GM12874 (cell line): ENCODE measurements around the gene CCDC24.

Experiments used
- TF ChIP-seq, protein P1 (sequence below): IDR thresholded peaks from 2 replicates; pipeline ENCODE4 v1.5.1; 2011; ENCODE audit warnings: low read depth, mild to moderate bottlenecking, control low read depth, low read length, moderate library complexity; ENCODE audit not compliant: insufficient read depth

The CCDC24 gene

GRCh38 chr1:43973981-43974442 is 17.4 kb upstream of the CCDC24 start:
- TF ChIP-seq, protein P1, sequence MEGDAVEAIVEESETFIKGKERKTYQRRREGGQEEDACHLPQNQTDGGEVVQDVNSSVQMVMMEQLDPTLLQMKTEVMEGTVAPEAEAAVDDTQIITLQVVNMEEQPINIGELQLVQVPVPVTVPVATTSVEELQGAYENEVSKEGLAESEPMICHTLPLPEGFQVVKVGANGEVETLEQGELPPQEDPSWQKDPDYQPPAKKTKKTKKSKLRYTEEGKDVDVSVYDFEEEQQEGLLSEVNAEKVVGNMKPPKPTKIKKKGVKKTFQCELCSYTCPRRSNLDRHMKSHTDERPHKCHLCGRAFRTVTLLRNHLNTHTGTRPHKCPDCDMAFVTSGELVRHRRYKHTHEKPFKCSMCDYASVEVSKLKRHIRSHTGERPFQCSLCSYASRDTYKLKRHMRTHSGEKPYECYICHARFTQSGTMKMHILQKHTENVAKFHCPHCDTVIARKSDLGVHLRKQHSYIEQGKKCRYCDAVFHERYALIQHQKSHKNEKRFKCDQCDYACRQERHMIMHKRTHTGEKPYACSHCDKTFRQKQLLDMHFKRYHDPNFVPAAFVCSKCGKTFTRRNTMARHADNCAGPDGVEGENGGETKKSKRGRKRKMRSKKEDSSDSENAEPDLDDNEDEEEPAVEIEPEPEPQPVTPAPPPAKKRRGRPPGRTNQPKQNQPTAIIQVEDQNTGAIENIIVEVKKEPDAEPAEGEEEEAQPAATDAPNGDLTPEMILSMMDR = no peak

GRCh38 chr1:43974443-43975248 is 16.8 kb upstream of the CCDC24 start, which contains the start of gene ATP6V0B:
Gene ATP6V0B (plus strand): TSS chr1:43974960. CDS start chr1:43975041, 81 bp downstream.
- TF ChIP-seq, protein P1 = no peak

DNA sequence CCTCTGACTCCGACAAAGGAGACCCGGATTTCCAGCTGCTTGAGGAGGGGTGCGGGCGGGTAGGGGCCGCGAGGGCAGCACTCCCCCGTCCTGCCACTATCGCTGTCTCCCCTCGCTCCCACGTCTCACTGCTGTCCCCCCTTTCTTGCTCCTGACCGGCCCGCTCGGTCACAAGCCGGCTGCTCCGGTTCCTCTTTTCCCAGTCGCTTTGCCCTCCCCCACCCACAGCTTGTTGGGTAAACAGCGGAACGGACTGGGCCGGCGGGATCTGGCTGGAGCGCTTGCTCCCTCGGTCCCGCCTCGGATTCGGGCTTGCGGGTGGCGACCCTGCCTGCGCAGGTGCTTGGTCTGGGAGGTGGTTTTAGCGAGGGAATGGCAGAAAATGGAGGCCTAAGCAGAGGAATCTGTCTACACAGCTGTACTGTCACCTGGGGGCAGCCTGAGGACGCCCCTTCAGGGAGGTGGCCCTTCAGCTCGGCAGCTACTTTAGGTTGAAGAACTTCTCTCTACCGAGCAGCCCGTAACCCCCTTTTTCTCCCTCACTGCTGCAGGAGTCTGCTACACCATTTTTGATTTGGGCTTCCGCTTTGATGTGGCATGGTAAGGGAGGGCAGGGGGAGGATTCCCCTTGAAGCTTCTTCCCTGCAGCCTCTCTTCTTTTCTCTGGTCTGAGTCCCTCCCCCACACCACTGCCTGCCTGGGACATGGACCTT is 16.0 kb upstream of the CCDC24 start:
- TF ChIP-seq, protein P1 = no peak

- TF ChIP-seq, protein P1 = no peak
Measured at GRCh38 chr1:43976045-43976444, 15.4 kb upstream of the CCDC24 start.

DNA sequence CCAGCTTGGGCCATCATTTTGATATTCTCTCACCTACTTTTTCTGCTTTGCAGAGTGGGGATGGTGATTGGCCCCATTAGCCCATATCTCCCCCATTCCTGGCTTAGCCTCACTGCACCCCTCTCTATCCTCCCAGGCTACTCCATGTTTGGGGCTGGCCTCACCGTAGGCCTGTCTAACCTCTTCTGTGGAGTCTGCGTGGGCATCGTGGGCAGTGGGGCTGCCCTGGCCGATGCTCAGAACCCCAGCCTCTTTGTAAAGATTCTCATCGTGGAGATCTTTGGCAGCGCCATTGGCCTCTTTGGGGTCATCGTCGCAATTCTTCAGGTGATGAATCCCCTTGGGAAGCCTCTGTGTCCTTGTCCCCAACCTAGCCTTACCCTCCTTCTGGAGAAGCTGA is 14.5 kb upstream of the CCDC24 start:
- TF ChIP-seq, protein P1 = no peak

DNA sequence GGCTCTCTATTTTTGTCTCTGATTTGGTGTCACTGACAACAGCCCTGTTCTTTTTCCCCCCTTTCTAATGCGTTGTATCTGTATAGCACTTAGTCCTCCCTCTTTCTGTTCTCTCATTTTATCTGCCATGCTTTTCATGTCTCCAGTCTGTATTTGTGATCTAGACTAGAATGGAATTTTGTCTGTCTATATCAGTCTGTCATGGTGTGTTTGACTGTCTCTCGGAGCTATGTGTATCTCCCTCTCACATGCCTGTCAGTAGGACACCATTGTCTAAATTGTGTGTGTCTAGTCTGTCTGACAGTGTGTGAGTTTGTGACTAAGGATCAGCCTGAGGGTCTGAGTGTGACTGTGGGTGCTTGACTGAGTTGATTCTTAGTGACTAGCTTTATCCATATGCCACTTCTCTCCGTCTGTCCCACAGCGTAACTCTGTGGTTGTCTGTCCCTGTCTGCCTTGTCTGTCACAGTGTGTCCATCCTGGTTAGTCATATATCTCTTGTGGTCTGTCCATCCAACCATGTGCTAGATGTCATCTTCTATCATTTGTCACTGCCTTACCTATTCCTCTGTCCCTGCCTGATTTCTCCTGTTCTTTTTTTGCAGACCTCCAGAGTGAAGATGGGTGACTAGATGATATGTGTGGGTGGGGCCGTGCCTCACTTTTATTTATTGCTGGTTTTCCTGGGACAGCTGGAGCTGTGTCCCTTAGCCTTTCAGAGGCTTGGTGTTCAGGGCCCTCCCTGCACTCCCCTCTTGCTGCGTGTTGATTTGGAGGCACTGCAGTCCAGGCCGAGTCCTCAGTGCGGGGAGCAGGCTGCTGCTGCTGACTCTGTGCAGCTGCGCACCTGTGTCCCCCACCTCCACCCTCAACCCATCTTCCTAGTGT is 13.8 kb upstream of the CCDC24 start:
- TF ChIP-seq, protein P1 = no peak

DNA sequence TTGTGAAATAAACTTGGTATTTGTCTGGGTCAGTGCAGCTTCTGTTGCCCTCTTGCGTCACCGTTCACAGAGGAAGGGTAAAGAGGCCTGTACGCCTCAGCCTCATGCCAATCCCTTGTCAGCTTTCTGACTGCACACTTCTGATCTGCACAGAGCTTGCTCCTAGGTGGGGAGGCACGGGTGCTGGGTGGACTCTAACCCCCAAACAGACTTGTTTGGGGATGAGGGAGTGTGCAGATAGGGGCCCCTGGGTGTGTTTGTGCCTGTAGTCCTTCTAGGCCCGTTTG is 13.2 kb upstream of the CCDC24 start:
- TF ChIP-seq, protein P1 = no peak
